CD14-positive monocyte (primary cell): ENCODE data around the gene COX11. TPM values are rescaled to one million over a fixed set of nuclear protein-coding genes. Genes with fewer than 3 reads are reported as not detected.

Source experiments
- DNase-seq, 3 donors: peaks; one replicate each; pipeline ENCODE4 v3.0.0-alpha.2; 2011 to 2022
- H2AFZ ChIP-seq: 2 replicates; pipeline ENCODE4 v1.6.0; 2012; ENCODE audit warnings: mild to moderate bottlenecking, low read depth, low read length, inconsistent platforms; ENCODE audit not compliant: insufficient read depth, poor library complexity, severe bottlenecking
- H3K27ac ChIP-seq, 2 donors: 1 replicate in 1 of 2; 2 replicates in 1 of 2; pipeline ENCODE4 v1.5.1; 2012 to 2013; ENCODE audit warnings: low read length in 2 of 2, control low read depth in 1 of 2, inconsistent platforms in 1 of 2, low read depth in 1 of 2, mild to moderate bottlenecking in 1 of 2
- H3K27me3 ChIP-seq, 2 donors: one replicate each; pipeline versions ENCODE4 v1.6.0 to v1.6.1; 2011 to 2013; ENCODE audit warnings: low read length in 2 of 2; ENCODE audit not compliant: control insufficient read depth in 2 of 2, insufficient read depth in 2 of 2
- H3K36me3 ChIP-seq, 2 donors: replicated peaks in 1 of 2; 1 replicate in 1 of 2; 2 replicates in 1 of 2; pipeline versions ENCODE4 v1.5.1 to v1.6.1; 2012 to 2013; ENCODE audit warnings: low read length in 2 of 2, control low read depth in 1 of 2, inconsistent platforms in 1 of 2, mild to moderate bottlenecking in 1 of 2; ENCODE audit not compliant: insufficient read depth in 2 of 2, control insufficient read depth in 1 of 2
- H3K4me1 ChIP-seq, 2 donors: 1 replicate in 1 of 2; 2 replicates in 1 of 2; pipeline versions ENCODE4 v1.5.1 to v1.6.1; 2012 to 2013; ENCODE audit warnings: low read length in 2 of 2, control low read depth in 1 of 2, inconsistent platforms in 1 of 2, mild to moderate bottlenecking in 1 of 2, moderate library complexity in 1 of 2; ENCODE audit not compliant: insufficient read depth in 2 of 2, control insufficient read depth in 1 of 2
- H3K4me2 ChIP-seq: replicated peaks from 2 replicates; pipeline ENCODE3; 2012; ENCODE audit warnings: low read length, moderate library complexity, mild to moderate bottlenecking; ENCODE audit not compliant: poor library complexity, severe bottlenecking; ENCODE audit errors: extremely low read depth
- H3K4me3 ChIP-seq, 3 experiments: fragments of 200-600 bp in 1 of 3; sonication (generic) in 1 of 3; replicated peaks in 1 of 3; 1 replicate in 2 of 3; 2 replicates in 1 of 3; pipeline ENCODE4 v1.5.1; 2011 to 2013; ENCODE audit warnings: low read length in 3 of 3, mild to moderate bottlenecking in 3 of 3, control low read depth in 2 of 3, low read depth in 2 of 3, inconsistent platforms in 1 of 3, moderate library complexity in 1 of 3
- H3K79me2 ChIP-seq: 2 replicates; pipeline ENCODE4 v1.6.0; 2012; ENCODE audit warnings: mild to moderate bottlenecking, control low read depth, inconsistent platforms, low read length, moderate library complexity; ENCODE audit not compliant: insufficient read depth
- H3K9ac ChIP-seq: 2 replicates; pipeline ENCODE4 v1.6.0; 2017; ENCODE audit warnings: low read length, mild to moderate bottlenecking; ENCODE audit not compliant: insufficient read depth, poor library complexity, severe bottlenecking
- H3K9me3 ChIP-seq, 2 donors: replicated peaks in 1 of 2; 1 replicate in 1 of 2; 2 replicates in 1 of 2; pipeline versions ENCODE4 v1.5.1 to v1.6.1; 2012 to 2013; ENCODE audit warnings: low read length in 2 of 2, control low read depth in 1 of 2; ENCODE audit not compliant: control insufficient read depth in 1 of 2, insufficient read depth in 1 of 2
- H4K20me1 ChIP-seq: 2 replicates; pipeline ENCODE4 v1.6.0; 2012; ENCODE audit warnings: mild to moderate bottlenecking, low read length, control low read depth, moderate library complexity; ENCODE audit not compliant: insufficient read depth
- H3K27ac Mint-ChIP-seq, 7 donors: one replicate each; pipeline ENCODE4 v1.8.0; 2020; ENCODE audit warnings: mild to moderate bottlenecking in 7 of 7, mixed read lengths in 7 of 7, moderate library complexity in 6 of 7, inconsistent platforms in 2 of 7
- H3K27me3 Mint-ChIP-seq, 3 donors: one replicate each; pipeline ENCODE4 v1.8.0; 2021 to 2022; ENCODE audit warnings: low read depth in 3 of 3, mild to moderate bottlenecking in 3 of 3, mixed read lengths in 3 of 3, moderate library complexity in 3 of 3, inconsistent platforms in 1 of 3
- H3K36me3 Mint-ChIP-seq, 2 donors: one replicate each; pipeline ENCODE4 v1.8.0; 2020; ENCODE audit warnings: mixed read lengths in 2 of 2, inconsistent platforms in 1 of 2, mild to moderate bottlenecking in 1 of 2
- H3K4me1 Mint-ChIP-seq: one replicate; pipeline ENCODE4 v1.8.0; 2020; ENCODE audit warnings: mild to moderate bottlenecking, mixed read lengths
- H3K4me3 Mint-ChIP-seq, 2 donors: one replicate each; pipeline ENCODE4 v1.8.0; 2020; ENCODE audit warnings: mild to moderate bottlenecking in 2 of 2, mixed read lengths in 2 of 2, moderate library complexity in 1 of 2
- H3K9me3 Mint-ChIP-seq, 7 donors: one replicate each; pipeline ENCODE4 v1.8.0; 2020 to 2022; ENCODE audit warnings: mixed read lengths in 7 of 7, mild to moderate bottlenecking in 6 of 7, moderate library complexity in 6 of 7, inconsistent platforms in 2 of 7
- CTCF ChIP-seq: fragments of 200-600 bp; IDR thresholded peaks from one replicate; pipeline ENCODE4 v1.8.0; 2022; ENCODE audit warnings: antibody characterized with exemption, mild to moderate bottlenecking
- WGBS: methylation state at CpG from one replicate; pipeline ENCODE4 v1.1.5; 2013; ENCODE audit warnings: missing lambda C conversion rate; ENCODE audit not compliant: insufficient coverage; 5-methylcytosine and 5-hydroxymethylcytosine counted together
- intact Hi-C, 2 donors: fragments of 100-400 bp; cut with micrococcal nuclease; formaldehyde crosslinking; loops; one replicate each; pipeline versions ENCODE4 v1.15.0 to v1.15.1; 2023
- polyA plus RNA-seq, 3 donors: library from polyadenylated mRNA; depleted of rRNA in 1 of 3; unstranded in 2 of 3; stranded (reverse) in 1 of 3; fragments of 300-500 nt in 2 of 3; fragments of >200 nt in 1 of 3; fragmentation: Illumina TruSeq in 2 of 3; gene quantifications; 1 replicate in 2 of 3; 2 replicates in 1 of 3; pipeline ENCODE4 v1.2.3, GENCODE V29; 2012 to 2021

Gene COX11
- polyA plus RNA-seq, 3 donors = 13.2 to 24.8 (median 14.7) TPM

- Histone ChIP-seq H3K9ac (no peak overlapping the region), H3K27ac (no peak overlapping the region), H3K4me3 (no peak overlapping the region), H3K4me2 (no peak overlapping the region), H3K36me3 (no peaks in the 10 kb centered on the region), H3K27me3 (no peaks in the 10 kb centered on the region), H3K4me1 (no peaks in the 10 kb centered on the region), H3K79me2 (no peaks in the 10 kb centered on the region), H4K20me1 (no peaks in the 10 kb centered on the region), H2AFZ (no peak overlapping the region), H3K9me3 (peaks cover 4% of the 10 kb centered on the region in 2 donors)
- intact Hi-C loops = no loop called here
- H3K27ac Mint-ChIP-seq = no peak overlapping the region
- WGBS = no CpG with 5 or more reads among the region's 1 CpG
- TF ChIP-seq CTCF = no peak
- peaks cover 4 to 6% (median 5%) of the 10 kb centered on the region in 7 donors for H3K9me3 Mint-ChIP-seq
- DNase-seq = no peak
- H3K36me3 Mint-ChIP-seq = no peaks in the 10 kb centered on the region
- H3K4me1 Mint-ChIP-seq = no peaks in the 10 kb centered on the region
- H3K27me3 Mint-ChIP-seq = no peaks in the 10 kb centered on the region
- H3K4me3 Mint-ChIP-seq = no peak overlapping the region
These were observed 17.0 kb upstream of the COX11 start for GRCh38 chr17:54985476-54985875.

- no peak overlapping the region for H3K27ac ChIP-seq
- H2AFZ ChIP-seq = no peak overlapping the region
- no peak overlapping the region for H3K4me3 Mint-ChIP-seq
- H3K9ac ChIP-seq = no peak overlapping the region
- peaks cover 1% of the 10 kb centered on the region for H3K4me1 Mint-ChIP-seq
- H3K4me1 ChIP-seq = no peaks in the 10 kb centered on the region
- H3K9me3 Mint-ChIP-seq = peaks cover 4 to 12% (median 8%) of the 10 kb centered on the region in 7 donors
- H3K79me2 ChIP-seq = no peaks in the 10 kb centered on the region
- no peak for TF ChIP-seq CTCF
- intact Hi-C loops = no loop called here
- DNase-seq = no peak
- no peak overlapping the region for H3K4me3 ChIP-seq
- H3K27ac Mint-ChIP-seq = no peak overlapping the region
- H3K27me3 ChIP-seq = no peaks in the 10 kb centered on the region
- no peaks in the 10 kb centered on the region for H3K27me3 Mint-ChIP-seq
- no peak overlapping the region for H3K4me2 ChIP-seq
- H4K20me1 ChIP-seq = no peaks in the 10 kb centered on the region
- peaks cover 7% of the 10 kb centered on the region in 2 donors for H3K9me3 ChIP-seq
- H3K36me3 Mint-ChIP-seq = no peaks in the 10 kb centered on the region
- H3K36me3 ChIP-seq = no peaks in the 10 kb centered on the region
These were observed 14.8 kb upstream of the COX11 start for GRCh38 chr17:54983260-54983659.
